K562 (cell line): ENCODE measurements around the gene EFNA2. TPM values are rescaled to one million over a fixed set of nuclear protein-coding genes. Genes with fewer than 3 reads are reported as not detected.

ENCODE experiments used
- CC2D1A ChIP-seq: fragments of 450-650 bp; IDR thresholded peaks from 2 replicates; pipeline ENCODE4 v1.6.1; 2017; ENCODE audit warnings: mild to moderate bottlenecking
- FIP1L1 ChIP-seq: fragments of 200-400 bp; formaldehyde crosslinking; IDR thresholded peaks from 2 replicates; pipeline ENCODE4 v1.6.1; 2018; ENCODE audit warnings: mild to moderate bottlenecking, low read depth, low read length; ENCODE audit not compliant: poor library complexity, severe bottlenecking
- HEY1 ChIP-seq: fragments of 250-450 bp; sonication (Bioruptor Pico); IDR thresholded peaks from 2 replicates; pipeline ENCODE4 v1.5.0; 2020; ENCODE audit warnings: mild to moderate bottlenecking, moderate library complexity, borderline replicate concordance
- HNRNPLL ChIP-seq: fragments of 200-400 bp; formaldehyde crosslinking; IDR thresholded peaks from 2 replicates; pipeline ENCODE4 v1.6.1; 2017; ENCODE audit warnings: low read length, low read depth, mild to moderate bottlenecking; ENCODE audit not compliant: poor library complexity, severe bottlenecking
- KDM5B ChIP-seq: fragments of 200-600 bp; sonication (generic); IDR thresholded peaks from 2 replicates; pipeline ENCODE4 v1.6.1; 2012; ENCODE audit warnings: low read depth, mild to moderate bottlenecking, moderate library complexity, low read length, control low read depth, inconsistent platforms; ENCODE audit not compliant: insufficient replicate concordance
- LEF1 ChIP-seq: fragments of 450-650 bp; IDR thresholded peaks from 2 replicates; pipeline ENCODE4 v1.6.1; 2016; ENCODE audit warnings: mild to moderate bottlenecking
- NBN ChIP-seq: fragments of 450-650 bp; IDR thresholded peaks from 2 replicates; pipeline ENCODE4 v1.6.1; 2016; ENCODE audit warnings: low read depth, mild to moderate bottlenecking
- NCOA6 ChIP-seq: fragments of 450-650 bp; IDR thresholded peaks from 2 replicates; pipeline ENCODE4 v1.6.1; 2017; ENCODE audit warnings: mild to moderate bottlenecking
- NCOR1 ChIP-seq: fragments of 450-650 bp; IDR thresholded peaks from 2 replicates; pipeline ENCODE4 v1.6.1; 2016; ENCODE audit warnings: mild to moderate bottlenecking, moderate library complexity
- PHTF2 ChIP-seq: fragments of 250-450 bp; sonication (Bioruptor Pico); IDR thresholded peaks from 2 replicates; pipeline ENCODE4 v1.5.0; 2021; ENCODE audit warnings: mild to moderate bottlenecking
- RBFOX2 ChIP-seq: fragments of 200-400 bp; formaldehyde crosslinking; IDR thresholded peaks from 2 replicates; pipeline ENCODE4 v1.6.1; 2017; ENCODE audit warnings: low read depth, mild to moderate bottlenecking, low read length, moderate library complexity
- RFX7 ChIP-seq: fragments of 250-450 bp; sonication (Bioruptor Pico); IDR thresholded peaks from 2 replicates; pipeline ENCODE4 v1.5.1; 2021; ENCODE audit warnings: mild to moderate bottlenecking
- SOX6 ChIP-seq: fragments of 450-650 bp; IDR thresholded peaks from 2 replicates; pipeline ENCODE4 v1.6.1; 2014; ENCODE audit warnings: mild to moderate bottlenecking
- ZBTB17 ChIP-seq: fragments of 450-650 bp; formaldehyde crosslinking; IDR thresholded peaks from 2 replicates; pipeline ENCODE4 v1.4.0; 2020; ENCODE audit warnings: mild to moderate bottlenecking
- ZNF282 ChIP-seq: sonication (generic); formaldehyde crosslinking; IDR thresholded peaks from 2 replicates; pipeline ENCODE4 v1.8.1; 2023; ENCODE audit warnings: missing genetic modification reagents
- polyA plus RNA-seq, 8 experiments: library from polyadenylated mRNA; depleted of rRNA in 4 of 8; stranded (reverse) in 5 of 8; unstranded in 3 of 8; fragments of >200 nt; fragmentation: Nextera tagmentation in 2 of 8; fragmentation: Illumina TruSeq in 1 of 8; extraction: Ambion mirVana in 2 of 8; extraction: Trizol in 1 of 8; gene quantifications; 2 replicates each; pipeline versions ENCODE4 v1.2.1 to v1.2.3, GENCODE V29; 2011 to 2014; ENCODE audit warnings: inconsistent platforms in 1 of 8, missing spikeins in 1 of 8
- total RNA-seq, 7 experiments: library from RNA; depleted of rRNA in 6 of 7; stranded (reverse); fragments of >200 nt in 6 of 7; fragmentation: Illumina TruSeq in 2 of 7; extraction: Trizol in 2 of 7; gene quantifications; 2 replicates each; pipeline versions ENCODE4 v1.2.1 to v1.2.3, GENCODE V29; 2011 to 2021; ENCODE audit warnings: low replicate concordance in 1 of 7
- TF ChIP-seq, protein P1 (sequence below), 2 experiments: fragments of 450-650 bp in 1 of 2; IDR thresholded peaks; 2 replicates each; pipeline ENCODE4 v1.6.1; 2011 to 2017; ENCODE audit warnings: low read depth in 2 of 2, antibody characterized with exemption in 1 of 2, borderline replicate concordance in 1 of 2, low read length in 1 of 2, mild to moderate bottlenecking in 1 of 2, mixed read lengths in 1 of 2; ENCODE audit not compliant: control insufficient read depth in 1 of 2
- TF ChIP-seq, protein P2 (sequence below): fragments of 250-450 bp; sonication (Bioruptor Pico); IDR thresholded peaks from 2 replicates; pipeline ENCODE4 v1.4.0; 2020
- TF ChIP-seq, protein P3 (sequence below): fragments of 200-800 bp; sonication (Bioruptor generic); IDR thresholded peaks from 2 replicates; pipeline ENCODE4 v1.6.1; 2017; ENCODE audit warnings: missing genetic modification characterization, missing compliant biosample characterization
- TF ChIP-seq, protein P4 (sequence below): sonication (generic); formaldehyde crosslinking; IDR thresholded peaks from 2 replicates; pipeline ENCODE4 v1.8.0; 2022; ENCODE audit warnings: mild to moderate bottlenecking, missing genetic modification reagents
- TF ChIP-seq, protein P5 (sequence below): sonication (generic); formaldehyde crosslinking; IDR thresholded peaks from 2 replicates; pipeline ENCODE4 v1.9.0; 2022; ENCODE audit warnings: mild to moderate bottlenecking, missing genetic modification reagents

Gene EFNA2
- total and polyA plus RNA-seq, 9 of the 15 experiments (the other 6 are each of a cell fraction or from before 2014, with no cell fraction given) = 0.11 to 0.44 (median 0.15) TPM; not detected in 6

DNA sequence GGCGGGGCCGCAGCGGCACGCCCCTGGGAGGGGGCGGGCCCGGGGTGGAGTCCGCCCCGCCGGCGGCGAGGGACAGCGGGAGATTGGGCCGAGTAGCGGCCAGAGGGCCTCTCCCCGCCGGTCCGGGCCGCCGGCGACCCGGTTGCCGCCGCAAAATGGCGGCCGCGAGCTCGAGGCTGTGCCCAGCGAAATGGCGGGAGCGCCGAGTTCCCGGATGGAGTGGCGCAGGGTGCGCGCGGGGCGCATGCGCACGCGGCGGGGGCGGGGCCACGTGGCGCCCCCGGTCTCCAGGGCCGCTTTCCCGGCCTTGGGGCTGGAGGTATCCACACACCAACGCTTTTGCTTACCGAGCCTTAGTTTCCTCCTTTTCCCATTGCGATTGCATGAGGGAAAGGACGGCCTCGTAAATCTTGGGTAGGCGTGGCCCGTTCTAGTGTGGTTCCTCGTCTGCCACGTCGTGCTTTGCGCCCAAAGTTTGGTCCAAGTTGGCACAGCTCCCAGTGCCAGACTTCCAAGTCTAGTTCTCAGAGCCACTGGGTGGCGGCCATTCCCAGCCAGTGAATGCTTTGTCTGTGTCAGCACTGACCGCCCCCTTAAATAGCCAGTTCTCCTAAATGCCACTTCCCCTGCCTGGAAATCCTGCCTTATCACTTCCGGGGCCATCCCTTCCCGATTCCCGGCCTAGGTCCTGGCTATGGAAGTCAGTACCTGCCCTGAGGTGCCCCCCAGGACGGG lies 16.0 kb upstream of the EFNA2 start (continued):
- TF ChIP-seq FIP1L1 (peak; percentile 86), SOX6 (0 out of 2 replicates have a peak, but pooled peaks have one; percentile 3), RFX7 (CRISPR knock-in tag) (0 out of 2 replicates have a peak, but pooled peaks have one; percentile 15), NBN (0 out of 2 replicates have a peak, but pooled peaks have one; percentile 28), LEF1 (no peak), CC2D1A (no peak), HNRNPLL (peak; percentile 31), ZNF282 (CRISPR knock-in tag) (0 out of 2 replicates have a peak, but pooled peaks have one; percentile 76), RBFOX2 (peak; percentile 100), NCOR1 (peak; percentile 25; the same call in 1 of the 2 replicates), NCOA6 (no peak), HEY1 (CRISPR knock-in tag) (no peak), PHTF2 (CRISPR knock-in tag) (no peak), ZBTB17 (CRISPR knock-in tag) (peak; percentile 92), KDM5B (peak; percentile 92)
- TF ChIP-seq, protein P1, sequence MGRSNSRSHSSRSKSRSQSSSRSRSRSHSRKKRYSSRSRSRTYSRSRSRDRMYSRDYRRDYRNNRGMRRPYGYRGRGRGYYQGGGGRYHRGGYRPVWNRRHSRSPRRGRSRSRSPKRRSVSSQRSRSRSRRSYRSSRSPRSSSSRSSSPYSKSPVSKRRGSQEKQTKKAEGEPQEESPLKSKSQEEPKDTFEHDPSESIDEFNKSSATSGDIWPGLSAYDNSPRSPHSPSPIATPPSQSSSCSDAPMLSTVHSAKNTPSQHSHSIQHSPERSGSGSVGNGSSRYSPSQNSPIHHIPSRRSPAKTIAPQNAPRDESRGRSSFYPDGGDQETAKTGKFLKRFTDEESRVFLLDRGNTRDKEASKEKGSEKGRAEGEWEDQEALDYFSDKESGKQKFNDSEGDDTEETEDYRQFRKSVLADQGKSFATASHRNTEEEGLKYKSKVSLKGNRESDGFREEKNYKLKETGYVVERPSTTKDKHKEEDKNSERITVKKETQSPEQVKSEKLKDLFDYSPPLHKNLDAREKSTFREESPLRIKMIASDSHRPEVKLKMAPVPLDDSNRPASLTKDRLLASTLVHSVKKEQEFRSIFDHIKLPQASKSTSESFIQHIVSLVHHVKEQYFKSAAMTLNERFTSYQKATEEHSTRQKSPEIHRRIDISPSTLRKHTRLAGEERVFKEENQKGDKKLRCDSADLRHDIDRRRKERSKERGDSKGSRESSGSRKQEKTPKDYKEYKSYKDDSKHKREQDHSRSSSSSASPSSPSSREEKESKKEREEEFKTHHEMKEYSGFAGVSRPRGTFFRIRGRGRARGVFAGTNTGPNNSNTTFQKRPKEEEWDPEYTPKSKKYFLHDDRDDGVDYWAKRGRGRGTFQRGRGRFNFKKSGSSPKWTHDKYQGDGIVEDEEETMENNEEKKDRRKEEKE (IDR thresholded peaks at IDR 0.05; ENCODE audit: borderline replicate concordance in 1 of 2, control insufficient read depth in 1 of 2, low read depth in 2 of 2, low read length in 1 of 2) = peak in 1 of 2 experiments; percentile 87; a peak in 2 of 4 replicates
- TF ChIP-seq, protein P2, sequence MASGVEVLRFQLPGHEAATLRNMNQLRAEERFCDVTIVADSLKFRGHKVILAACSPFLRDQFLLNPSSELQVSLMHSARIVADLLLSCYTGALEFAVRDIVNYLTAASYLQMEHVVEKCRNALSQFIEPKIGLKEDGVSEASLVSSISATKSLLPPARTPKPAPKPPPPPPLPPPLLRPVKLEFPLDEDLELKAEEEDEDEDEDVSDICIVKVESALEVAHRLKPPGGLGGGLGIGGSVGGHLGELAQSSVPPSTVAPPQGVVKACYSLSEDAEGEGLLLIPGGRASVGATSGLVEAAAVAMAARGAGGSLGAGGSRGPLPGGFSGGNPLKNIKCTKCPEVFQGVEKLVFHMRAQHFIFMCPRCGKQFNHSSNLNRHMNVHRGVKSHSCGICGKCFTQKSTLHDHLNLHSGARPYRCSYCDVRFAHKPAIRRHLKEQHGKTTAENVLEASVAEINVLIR (CRISPR knock-in tag) = no peak
- TF ChIP-seq, protein P3, sequence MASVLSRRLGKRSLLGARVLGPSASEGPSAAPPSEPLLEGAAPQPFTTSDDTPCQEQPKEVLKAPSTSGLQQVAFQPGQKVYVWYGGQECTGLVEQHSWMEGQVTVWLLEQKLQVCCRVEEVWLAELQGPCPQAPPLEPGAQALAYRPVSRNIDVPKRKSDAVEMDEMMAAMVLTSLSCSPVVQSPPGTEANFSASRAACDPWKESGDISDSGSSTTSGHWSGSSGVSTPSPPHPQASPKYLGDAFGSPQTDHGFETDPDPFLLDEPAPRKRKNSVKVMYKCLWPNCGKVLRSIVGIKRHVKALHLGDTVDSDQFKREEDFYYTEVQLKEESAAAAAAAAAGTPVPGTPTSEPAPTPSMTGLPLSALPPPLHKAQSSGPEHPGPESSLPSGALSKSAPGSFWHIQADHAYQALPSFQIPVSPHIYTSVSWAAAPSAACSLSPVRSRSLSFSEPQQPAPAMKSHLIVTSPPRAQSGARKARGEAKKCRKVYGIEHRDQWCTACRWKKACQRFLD = no peak
- TF ChIP-seq, protein P4, sequence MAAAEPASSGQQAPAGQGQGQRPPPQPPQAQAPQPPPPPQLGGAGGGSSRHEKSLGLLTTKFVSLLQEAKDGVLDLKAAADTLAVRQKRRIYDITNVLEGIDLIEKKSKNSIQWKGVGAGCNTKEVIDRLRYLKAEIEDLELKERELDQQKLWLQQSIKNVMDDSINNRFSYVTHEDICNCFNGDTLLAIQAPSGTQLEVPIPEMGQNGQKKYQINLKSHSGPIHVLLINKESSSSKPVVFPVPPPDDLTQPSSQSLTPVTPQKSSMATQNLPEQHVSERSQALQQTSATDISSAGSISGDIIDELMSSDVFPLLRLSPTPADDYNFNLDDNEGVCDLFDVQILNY (CRISPR knock-in tag) = no peak
- TF ChIP-seq, protein P5, sequence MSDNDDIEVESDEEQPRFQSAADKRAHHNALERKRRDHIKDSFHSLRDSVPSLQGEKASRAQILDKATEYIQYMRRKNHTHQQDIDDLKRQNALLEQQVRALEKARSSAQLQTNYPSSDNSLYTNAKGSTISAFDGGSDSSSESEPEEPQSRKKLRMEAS (CRISPR knock-in tag) = peak; percentile 86
